ENCODE measurements around the gene MYEOV.

Gene MYEOV

GRCh38 chr11:69302447-69303020 is 8.6 kb downstream of the MYEOV start:
- no peak for DNase-seq

- no peak for DNase-seq
Measured at GRCh38 chr11:69303427-69303826, 9.5 kb downstream of the MYEOV start.

- no peak for DNase-seq
Measured at GRCh38 chr11:69304258-69304657, 10.3 kb downstream of the MYEOV start.

- DNase-seq = no peak
Measured at GRCh38 chr11:69304686-69305085, 10.7 kb downstream of the MYEOV start.

GRCh38 chr11:69305885-69306540 is 12.1 kb downstream of the MYEOV start:
- no peak for DNase-seq

- DNase-seq = no peak
Measured at GRCh38 chr11:69306821-69307220, 12.9 kb downstream of the MYEOV start.

- no peak for DNase-seq
Measured at GRCh38 chr11:69307421-69307820, 13.5 kb downstream of the MYEOV start.

- DNase-seq = no peak
Measured at GRCh38 chr11:69307871-69308431, 14.0 kb downstream of the MYEOV start.

- DNase-seq = no peak
Measured at GRCh38 chr11:69308491-69308911, 14.5 kb downstream of the MYEOV start.

- no peak for DNase-seq
Measured at GRCh38 chr11:69308936-69309615, 15.1 kb downstream of the MYEOV start.

- no peak for DNase-seq
Measured at GRCh38 chr11:69309631-69310280, 15.8 kb downstream of the MYEOV start.

- no peak for DNase-seq
Measured at GRCh38 chr11:69310351-69310750, 16.4 kb downstream of the MYEOV start.

GRCh38 chr11:69310934-69311766 is 17.2 kb downstream of the MYEOV start:
- no peak for DNase-seq

- no peak for DNase-seq
Measured at GRCh38 chr11:69311767-69312385, 17.9 kb downstream of the MYEOV start.

GRCh38 chr11:69312453-69313404 is 18.8 kb downstream of the MYEOV start:
- DNase-seq = no peak

GRCh38 chr11:69313992-69314391 is 20.0 kb downstream of the MYEOV start:
- DNase-seq = no peak

- DNase-seq = no peak
Measured at GRCh38 chr11:69314555-69314954, 20.6 kb downstream of the MYEOV start.

GRCh38 chr11:69316956-69317355 is 23.0 kb downstream of the MYEOV start:
- no peak for DNase-seq

- no peak for DNase-seq
Measured at GRCh38 chr11:69317401-69318092, 23.6 kb downstream of the MYEOV start.

- no peak for DNase-seq
Measured at GRCh38 chr11:69318093-69318420, 24.1 kb downstream of the MYEOV start.
